Measurements from ENCODE around the gene HYAL3.

GRCh38 chr3:50295553-50296431 is 3.4 kb downstream of the HYAL3 start:
- TF ChIP-seq EZH2 (IDR thresholded peaks at IDR 0.05; ENCODE audit: insufficient read depth, low read length) (no peak), CTCF (IDR thresholded peaks at IDR 0.05; ENCODE audit: insufficient read depth, low read depth, low read length) (no peak)

Data from astrocyte (in vitro differentiated cells and primary cell).